Inferior parietal cortex (tissue), 1 donor: Measurements from ENCODE around the gene DHRS3.

Experiments
- DNase-seq: peaks from one replicate; pipeline ENCODE4 v3.0.0-alpha.2; 2016; ENCODE audit errors: extremely low spot score

DHRS3 gene

DNA sequence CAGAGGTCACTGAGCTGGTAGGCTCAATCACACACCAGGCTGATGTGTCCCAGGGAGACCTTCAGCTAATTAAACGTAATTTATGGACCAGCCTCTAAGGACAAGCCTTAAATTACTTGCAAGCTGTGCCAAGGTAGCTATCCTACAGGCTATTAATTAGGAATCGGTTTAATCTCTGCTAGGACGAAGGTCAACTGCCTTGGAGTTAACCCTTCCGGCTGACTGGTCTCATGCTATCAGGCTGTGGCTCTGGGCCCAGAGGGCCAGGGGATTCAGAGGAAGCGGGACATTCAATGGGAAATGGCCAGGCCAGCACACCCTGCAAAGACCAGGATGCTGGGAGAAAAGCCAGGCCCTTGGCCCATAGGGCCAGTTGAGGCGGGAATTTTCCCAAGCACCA is 19.0 kb downstream of the DHRS3 start:
- no peak for DNase-seq

DNA sequence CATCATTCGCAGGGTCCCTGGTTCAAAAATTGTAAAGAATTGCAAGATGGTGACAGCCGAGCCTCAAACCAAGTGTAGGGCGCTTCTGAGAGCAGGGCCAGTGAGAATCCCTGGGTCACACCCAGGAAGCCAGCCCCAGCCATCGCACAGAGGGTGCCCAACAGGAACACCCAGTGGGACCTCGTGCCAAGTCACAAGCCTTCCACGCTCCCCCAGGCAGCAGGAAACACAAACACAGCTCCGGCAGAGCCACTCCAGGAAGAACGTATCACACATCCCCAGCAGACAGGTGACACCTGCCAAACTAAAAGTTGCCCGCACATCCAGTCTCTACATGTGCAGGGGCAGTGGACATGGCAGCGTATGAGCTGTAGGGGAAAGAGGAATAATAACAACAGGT is 20.2 kb downstream of the DHRS3 start:
- DNase-seq = no peak

DNA sequence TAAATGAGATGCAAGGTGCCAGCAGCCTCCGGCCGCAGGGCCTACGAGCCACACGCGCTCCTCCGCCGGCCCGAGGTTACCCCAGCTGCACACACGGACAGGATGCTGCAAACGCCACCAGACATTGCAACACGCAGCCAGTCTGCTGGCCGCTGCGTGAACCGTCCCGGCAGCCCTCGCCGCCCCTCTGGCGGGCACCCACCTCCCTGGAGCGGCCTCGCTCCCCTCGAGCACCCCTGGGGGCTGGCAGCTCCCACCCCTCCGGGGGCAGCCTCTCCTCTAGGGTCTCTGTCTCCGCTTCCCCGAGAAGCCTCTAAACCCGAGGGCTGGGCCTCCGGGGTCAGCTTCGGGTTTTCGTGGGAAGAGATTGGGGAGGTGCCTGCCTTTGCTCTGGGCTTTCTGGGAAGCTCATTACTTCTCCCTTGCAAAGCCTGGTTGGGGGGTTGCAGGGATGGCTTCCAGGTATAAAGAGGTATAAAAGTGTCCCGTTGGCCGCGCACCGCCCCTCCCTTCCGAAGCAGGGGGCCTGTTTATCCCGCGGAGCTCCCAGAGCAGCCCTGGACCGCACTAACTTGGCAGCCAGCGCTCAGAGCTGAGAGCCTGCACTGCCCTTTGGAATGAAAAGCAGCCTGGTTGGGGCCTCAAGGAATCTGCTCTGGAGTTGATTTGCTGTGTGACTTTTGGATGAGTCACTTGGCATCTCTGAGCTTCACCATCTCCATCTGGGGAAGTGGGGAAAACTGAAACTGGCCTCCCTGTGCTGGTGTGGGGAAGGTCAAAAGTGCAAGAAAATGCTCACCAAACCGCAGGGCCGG is 21.8 kb downstream of the DHRS3 start:
- DNase-seq = no peak

DNA sequence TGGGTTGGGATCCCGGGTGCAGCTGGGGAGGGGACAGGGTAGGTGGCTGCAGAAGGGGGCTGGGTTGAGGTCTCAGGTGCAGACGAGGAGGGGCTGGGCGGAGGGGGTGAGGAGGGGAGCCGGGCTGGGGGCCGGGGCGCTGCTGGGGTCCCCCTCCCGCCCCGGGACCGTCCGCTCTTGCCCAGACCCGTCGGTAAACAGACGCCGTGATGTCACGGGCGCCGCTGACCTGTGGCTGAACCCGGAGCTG is 22.3 kb downstream of the DHRS3 start:
- DNase-seq = no peak

DNA sequence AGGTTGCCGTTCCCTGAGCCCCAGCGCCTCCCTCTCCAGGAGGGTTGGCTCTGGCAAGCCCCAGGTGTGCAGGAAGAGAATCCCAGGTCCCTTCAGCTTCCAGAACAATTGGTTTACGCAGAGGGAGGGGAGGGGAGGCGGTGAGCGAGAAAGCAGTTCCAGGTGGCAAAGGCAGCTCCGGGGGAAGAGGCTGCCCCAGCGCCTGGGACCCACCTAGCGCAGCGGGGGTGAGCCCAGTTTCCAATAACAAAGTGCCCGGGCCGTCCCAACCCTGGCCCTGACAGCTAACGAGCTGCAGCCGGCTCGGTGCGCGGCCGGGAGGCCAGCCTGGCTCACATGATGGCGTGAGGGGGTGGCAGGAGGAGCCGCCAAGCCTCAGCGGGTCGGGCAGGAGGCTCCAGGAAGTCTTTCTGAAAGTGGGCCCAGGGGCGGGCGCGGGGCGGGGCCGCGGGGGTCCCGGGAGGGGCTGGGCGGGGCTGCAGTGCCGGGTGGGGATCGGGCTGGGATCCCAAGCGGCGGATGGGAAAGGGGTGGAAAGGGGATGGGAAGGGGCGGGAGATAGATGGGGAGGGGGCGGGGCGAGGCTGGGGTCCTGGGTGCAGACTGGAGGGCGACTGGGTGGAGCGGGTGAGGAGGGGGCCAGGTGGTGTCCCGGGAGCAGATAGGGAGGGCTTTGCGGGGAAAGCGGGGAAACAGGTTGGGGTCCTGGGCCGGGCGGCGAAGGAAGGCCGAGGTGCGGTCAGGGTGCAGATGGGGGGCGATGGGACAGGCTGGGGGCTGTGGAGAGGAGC is 22.8 kb downstream of the DHRS3 start:
- DNase-seq = no peak

DNA sequence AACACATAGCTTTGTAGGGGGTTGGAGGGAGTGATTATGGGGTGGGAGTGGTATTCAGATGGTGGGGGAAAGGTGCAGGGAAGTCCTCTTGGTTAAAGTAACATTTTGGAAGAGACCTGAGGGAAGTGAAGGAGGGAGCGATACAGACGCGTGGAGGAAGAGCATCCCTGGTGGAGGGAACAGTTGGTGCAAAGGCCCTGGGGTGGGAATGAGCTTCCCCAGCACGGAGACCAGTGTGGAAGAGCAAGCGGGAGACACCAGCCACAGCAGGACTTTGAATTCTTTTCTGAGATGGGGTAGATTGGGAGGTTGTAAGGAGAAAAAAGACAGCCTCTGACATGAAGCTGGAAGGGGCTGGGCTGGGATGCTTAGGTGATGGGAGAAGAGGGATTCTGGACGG is 23.5 kb downstream of the DHRS3 start:
- DNase-seq = no peak

DNA sequence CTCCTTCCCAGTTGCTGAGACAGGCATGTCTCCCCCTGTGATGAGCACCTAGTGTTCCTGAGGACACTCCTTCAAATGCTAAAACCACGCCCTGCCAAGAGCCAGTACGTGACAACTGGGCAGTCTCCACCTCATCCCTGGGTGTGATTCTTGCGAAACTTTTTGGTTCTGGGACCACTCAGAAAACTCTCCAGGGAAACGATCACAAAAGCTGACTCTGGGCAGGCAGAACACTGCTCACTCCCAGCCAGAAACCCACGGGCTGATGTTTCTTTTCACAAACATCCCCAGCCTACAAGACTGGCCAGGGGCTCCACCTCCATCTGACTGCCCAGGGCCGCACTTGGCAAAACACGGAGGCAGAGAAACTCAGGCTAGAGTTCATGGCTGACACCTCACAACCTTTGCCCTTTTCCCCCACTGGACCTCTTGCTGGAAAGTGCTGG is 24.4 kb downstream of the DHRS3 start:
- no peak for DNase-seq

DNA sequence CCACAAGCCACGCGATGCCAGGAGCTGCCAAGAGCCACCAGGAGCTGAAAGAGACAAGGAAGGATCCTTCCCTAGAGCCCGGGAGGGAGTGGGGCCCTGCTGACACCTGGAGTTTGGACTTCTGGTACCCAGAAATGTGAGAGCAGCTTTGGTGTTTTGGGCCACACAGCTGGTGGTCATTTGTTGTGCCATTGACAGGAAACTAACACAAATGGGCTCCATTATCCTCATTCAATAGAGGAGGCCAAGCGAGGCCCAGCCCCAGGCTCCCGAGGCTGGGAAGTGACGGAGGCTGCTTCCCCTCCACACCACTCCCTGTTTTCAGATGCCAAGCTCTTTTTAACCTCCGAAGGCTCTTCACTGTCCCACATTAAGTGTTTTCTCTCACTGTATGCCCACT is 25.5 kb downstream of the DHRS3 start:
- DNase-seq = no peak

DNA sequence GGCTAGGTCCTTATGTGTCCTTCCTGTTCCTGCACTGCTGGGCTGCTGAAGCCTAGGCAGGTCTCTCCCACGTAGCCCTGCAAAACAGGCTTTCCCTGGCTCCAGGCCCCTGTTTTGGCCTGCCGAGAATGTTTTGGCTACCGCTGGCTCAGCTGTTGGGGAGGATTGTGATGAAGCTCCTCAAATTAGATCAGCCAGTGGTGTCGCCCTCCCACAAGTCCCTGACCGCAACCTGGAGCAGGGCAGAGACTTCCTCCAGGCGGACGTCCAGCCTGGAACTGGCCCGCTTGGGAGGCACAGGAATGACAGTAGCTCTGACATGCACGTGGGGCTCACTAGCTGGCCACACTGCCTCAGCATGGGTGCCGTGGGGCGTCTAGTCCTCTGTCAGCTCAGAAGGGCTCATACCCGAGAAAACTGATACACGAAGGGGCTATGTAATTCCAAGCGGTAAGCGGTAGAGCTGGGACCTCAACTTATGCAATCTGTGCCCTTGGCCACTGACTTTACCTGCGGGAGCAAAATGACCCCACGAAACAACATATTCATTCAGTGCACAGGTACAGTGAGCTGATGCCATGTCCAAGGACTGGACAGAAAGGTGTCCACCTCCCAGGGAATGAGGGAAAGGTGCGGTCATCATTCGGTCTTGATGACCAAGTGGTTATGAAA is 26.6 kb downstream of the DHRS3 start:
- DNase-seq = no peak

DNA sequence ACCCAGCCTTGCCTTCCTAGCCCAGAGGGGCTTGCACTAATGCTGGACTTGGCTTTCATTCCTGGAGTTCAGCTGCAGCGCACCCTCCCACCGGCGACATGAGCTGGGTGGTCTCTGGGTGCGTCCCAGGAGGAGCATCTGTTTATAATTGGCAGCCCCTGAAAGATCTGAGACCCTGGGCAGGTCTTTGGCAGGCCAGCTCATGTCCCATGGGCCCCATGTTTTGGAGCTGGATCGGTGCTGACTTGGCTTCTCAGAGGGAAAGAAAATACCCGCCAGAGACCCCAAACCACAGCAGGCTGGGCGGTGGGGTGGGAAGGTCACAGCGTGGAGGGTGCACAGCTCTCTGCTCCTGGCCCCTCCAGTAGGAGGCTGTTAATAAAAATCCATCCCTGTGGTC is 29.3 kb downstream of the DHRS3 start:
- DNase-seq = no peak

DNA sequence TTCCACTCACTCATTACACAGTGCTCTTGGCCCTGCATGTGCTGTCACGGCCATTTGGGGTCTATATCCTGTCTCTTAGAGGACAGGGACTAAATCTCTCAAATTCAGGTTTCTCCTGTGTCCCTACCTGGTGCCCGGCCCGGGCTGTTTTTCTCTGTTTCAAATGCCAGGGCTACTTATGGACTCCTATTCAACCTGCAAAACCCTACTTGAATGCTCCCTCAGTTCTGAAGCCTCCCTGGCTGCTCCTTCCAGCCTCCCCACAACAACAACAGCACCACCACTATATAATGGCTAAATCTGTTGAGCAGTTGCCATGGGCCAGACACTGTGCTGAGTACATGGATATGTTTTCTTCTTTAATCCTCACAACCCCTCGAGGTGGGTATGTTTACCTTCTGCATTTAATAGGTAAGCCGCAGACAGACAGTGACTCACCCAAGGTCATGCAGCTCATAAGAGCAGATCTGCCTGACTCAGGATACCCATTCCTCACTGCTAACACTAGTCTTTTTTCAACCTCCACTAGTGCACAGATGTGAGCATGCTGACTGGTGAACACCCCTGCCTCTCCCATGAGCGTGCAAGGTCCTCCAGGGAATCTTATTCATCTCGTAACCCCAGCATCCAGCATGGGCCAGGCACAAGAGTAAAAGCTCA is 29.9 kb downstream of the DHRS3 start:
- DNase-seq = no peak

DNA sequence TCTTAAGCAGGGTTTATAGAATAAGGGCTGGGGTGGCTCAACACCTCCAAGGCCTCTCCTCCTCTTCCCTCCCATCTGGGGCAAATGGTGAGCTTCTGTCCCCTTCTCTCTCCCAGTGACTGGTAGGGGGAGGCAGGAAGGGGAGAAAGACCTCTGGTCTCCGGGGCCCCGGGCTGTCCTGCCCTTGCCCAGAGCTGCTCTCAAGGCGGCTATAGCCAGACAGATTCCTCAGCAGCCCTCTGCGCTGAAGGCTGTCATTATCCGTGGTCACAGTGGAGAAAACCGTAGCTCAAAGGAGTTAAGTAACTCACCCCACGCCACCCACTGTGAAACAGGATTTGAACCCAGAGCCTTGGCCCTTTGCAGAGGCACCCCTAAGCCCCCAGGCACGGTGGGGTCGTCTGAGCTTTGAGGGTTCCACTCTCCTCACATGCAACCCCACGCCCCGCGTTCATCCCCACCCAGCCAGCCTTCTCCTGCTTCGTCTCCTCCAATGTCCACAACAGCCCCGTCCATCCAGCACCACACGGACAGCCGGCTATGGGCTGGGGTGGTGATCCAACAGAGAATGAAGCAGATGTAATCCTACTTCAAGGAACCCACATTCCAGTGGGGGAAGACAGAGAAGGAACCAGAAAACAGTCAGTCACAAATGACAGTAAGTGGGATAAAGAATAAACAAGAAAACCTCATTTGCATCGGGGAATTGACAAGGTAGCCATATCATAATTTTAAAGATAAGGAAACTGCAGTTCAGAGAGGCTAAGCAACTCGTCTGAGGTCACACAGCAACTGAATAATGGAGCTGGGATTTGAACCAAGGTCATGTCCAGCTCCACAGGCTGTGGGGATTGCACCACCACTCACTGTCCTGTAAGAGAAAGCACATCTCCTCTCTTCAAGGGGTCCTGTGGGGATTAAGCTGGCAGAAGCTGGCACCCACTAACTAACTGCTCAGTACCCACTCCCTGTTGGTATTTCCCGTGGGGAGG is 31.8 kb downstream of the DHRS3 start:
- DNase-seq = no peak

DNA sequence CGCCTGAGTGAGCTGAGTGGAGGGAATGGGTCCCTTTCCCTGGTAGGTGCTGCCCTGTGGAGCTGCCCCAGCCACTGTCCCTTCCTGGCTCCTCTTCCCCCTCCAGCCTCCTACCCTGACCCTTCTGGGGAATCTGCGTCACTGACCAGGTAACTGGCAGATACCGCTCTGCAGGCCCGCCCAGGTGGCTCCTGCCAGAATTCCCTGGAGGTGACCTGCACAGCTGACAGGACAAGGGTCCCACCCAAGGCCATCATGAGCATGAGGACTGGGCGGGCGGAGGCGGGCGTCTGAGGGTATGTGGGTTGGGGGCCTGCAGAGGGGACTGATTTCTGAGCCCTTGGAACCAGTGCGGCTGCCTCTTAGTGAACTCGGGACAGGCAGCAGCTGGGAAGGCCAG is 32.5 kb downstream of the DHRS3 start:
- no peak for DNase-seq

DNA sequence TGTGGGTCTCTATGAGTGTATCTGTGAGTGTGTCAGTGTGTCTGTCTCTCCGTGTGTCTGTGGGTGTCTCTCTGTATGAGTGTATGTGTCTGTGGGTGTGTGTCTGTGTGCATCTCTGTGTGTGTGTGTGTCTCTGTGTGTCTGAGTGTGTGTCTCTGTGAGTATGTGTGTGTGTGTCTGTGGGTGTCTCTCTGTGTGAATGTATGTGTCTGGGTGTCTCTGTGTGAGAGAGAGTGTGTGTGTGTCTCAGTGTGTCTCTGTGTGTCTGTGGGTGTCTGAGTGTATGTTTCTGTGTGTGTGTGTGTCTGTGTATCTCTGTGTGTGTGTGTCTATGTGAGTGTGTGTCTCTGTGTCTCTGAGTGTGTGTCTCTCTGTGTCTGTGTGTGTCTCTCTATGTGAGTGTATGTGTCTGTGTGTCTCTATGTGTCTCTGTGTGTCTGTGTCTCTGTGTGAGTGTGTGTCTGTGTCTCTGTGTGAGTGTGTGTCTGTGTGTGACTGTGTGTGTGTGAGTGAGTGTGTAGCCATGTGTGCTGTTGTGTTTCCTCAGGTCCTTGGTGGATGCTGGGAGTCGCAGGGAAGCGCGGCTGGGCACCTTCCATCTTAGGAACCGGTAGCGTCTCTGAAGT is 33.0 kb downstream of the DHRS3 start:
- no peak for DNase-seq

DNA sequence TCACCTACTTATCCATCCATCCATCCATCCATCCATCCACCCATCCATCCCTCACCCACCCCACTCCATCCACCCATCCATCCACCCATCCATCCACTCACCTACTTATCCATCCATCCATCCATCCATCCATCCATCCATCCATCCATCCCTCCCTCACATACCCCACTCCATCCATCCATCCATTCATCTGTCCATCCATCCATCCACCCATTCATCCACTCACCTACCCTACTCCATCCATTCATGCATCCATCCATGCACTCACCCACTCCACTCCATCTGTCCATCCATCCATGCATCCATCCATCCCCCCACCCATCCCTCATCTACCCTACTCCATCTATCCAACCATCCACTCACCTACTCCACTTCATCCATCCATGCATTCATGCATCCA is 34.5 kb downstream of the DHRS3 start:
- no peak for DNase-seq

DNA sequence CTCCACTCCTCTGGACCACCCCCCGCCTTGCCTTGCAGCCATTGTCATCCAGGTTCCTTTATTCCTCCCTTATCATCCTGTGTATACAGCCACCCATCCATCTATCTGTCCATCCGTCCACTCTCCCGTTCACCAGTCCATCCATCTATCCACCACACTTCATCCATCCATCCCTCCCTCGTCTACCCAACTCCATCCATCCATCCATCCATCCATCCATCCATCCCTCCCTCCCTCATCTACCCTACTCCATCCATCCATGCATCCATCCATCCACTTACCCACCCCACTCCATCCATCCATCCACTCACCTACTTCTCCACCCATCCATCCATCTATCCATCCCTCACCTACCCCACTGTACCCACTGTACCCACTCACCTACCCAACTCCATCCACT is 35.4 kb downstream of the DHRS3 start:
- DNase-seq = no peak

DNA sequence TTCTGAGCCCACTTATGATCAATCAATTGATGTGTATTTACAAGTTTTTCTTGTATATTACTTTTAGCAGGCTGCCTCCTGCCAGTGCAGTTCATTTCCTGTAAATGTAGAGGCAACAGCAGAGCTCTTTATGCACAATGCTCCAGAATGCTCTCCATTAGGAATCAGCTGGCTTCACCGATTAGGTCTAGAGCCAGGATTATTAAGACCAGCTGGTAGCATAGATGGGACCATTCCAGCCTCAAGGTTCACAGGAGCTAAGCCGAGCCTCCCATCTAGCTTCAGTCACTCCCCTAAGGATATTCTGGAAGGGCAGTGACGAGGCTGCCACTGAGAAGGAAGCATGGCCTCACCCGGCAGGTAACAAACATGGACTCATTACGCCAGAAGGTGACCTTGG is 36.8 kb downstream of the DHRS3 start:
- no peak for DNase-seq

DNA sequence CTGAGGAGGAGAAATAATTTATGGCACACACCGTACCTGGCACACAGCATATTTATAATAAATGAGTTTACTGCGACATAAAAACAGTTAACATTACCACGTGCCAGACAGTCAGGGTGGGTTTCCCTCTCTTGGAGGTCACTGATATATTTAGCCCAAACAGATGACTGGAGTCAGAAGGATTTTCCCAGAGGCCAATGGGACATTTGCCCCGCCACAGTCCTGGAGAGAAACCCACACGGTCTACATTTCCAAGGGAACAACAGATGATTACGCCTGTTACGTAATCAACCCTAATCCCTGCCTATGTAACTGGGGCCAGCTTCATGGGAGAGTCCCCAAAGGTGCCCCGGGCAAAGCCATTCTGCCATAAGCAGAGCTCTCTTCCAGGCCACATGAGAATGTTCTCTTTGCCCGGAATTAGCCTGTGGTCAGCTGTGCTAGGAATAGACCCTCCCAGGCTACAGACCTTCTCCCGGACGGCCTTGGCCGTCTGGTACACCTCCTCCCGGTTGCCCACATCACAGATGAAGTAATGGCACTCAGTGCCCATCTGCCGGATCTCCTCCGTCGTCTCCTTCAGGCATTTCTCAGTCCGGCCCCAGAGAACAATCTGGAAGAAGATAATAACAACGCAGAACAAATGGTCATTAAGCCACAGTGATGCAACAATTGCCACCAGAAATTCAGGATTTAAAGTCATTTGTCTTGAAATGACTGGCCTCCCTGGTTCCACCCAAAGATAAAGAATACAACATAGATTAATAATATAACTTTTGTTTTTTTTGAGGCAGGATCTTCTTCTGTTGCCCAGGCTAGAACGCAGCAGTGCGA is 37.7 kb downstream of the DHRS3 start:
- no peak for DNase-seq

DNA sequence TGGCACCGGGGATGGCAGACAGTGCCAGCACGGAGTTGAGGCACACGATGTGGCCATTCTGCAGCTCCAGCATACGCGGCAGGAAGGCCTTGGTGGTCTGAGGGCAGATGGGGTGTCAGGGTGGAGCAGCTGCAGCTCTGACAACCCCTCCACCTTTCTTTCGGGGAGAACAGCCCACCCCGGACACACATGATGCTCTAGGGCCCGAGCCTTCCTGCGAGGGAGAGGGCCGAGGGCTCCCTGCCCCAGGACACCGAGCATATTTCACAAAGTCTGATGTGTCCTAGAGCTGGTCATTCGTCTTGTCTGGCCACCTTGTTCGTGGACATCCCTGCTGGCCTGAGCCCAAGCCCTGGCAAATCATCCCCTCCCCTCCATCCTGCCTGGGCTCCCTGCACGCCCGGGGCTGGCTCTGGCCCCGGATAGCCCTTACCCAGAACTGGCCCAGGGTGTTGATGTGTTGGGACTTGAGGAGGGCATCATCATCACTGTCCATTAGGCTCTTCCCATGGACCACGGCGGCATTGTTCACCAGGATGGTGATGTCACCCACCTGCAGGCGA is 39.1 kb downstream of the DHRS3 start:
- no peak for DNase-seq

DNA sequence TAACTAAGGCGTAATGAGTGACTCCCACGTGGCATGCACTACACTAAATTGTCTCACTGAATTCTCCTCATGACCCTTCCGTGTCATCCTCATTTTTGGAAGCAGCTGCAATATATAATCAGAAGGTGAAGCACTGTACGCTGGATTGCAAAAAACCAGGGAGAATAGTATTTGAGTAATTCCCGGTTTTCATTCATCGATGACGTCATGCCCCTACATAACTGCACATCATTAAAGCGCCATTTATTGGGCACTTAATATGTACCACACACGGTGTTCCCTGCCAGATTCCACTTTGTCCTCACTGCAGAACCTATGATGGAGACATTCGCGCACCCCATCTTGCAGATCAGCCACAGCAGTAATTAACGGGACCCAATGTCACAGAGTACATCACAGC is 41.0 kb downstream of the DHRS3 start:
- DNase-seq = no peak
